Measurements from ENCODE around the gene IL23A. TPM values are rescaled to one million over a fixed set of nuclear protein-coding genes. Genes with fewer than 3 reads are reported as not detected.

Gene IL23A, protein sequence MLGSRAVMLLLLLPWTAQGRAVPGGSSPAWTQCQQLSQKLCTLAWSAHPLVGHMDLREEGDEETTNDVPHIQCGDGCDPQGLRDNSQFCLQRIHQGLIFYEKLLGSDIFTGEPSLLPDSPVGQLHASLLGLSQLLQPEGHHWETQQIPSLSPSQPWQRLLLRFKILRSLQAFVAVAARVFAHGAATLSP
- total RNA-seq (2014; rRNA removed; shearing (Covaris generic); ENCODE audit: low replicate concordance), result not detected in 2 replicates

GRCh38 chr12:56338308-56339157, at the start of gene IL23A:
TSS of gene IL23A (plus strand) at chr12:56338884. CDS start at chr12:56339045, 161 bp downstream.
- DNase-seq, result no peak

DNA sequence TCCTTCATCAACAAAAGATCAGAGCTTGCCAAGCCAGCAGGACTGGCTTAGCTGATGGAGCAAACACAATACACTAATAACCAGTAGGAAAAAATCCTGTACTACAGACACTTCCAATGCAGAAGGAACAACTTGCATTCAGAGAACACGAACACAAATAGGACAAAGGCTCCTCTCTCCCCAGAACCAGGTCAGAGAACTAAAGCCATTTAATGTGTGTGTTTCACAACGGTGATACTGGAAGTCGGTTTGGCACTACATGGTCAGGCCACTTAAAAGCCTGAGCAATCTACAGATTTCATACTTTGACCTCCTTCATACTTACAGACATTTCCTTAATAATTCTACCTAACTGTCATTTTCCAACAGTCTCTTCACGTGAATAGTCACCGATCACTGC, 44.9 kb upstream of the IL23A start:
- Histone ChIP-seq H3K36me3 (peaks cover 76% of the 10 kb centered on the region), H3K27me3 (no peaks in the 10 kb centered on the region)

More at GRCh38 chr12:56338308-56339157, at the start of gene IL23A:
- Histone ChIP-seq H3K9me3 (no peaks in the 10 kb centered on the region), H3K27me3 (no peaks in the 10 kb centered on the region), H3K4me3 (no peak within 1 kb of the TSS), H3K36me3 (peaks cover 2% of the 10 kb centered on the region)

GRCh38 chr12:56296295-56296694, 42.4 kb upstream of the IL23A start:
- Histone ChIP-seq H3K27me3 (no peaks in the 10 kb centered on the region), H3K36me3 (peaks cover 66% of the 10 kb centered on the region), H3K9me3 (no peaks in the 10 kb centered on the region), H3K4me3 (no peak overlapping the region)
- DNase-seq, result no peak

More for the DNA sequence above, 44.9 kb upstream of the IL23A start:
- Histone ChIP-seq H3K4me3 (no peak overlapping the region), H3K9me3 (no peaks in the 10 kb centered on the region)
- no peak for DNase-seq

GRCh38 chr12:56297400-56297799, 41.3 kb upstream of the IL23A start:
- Histone ChIP-seq H3K36me3 (peaks cover 61% of the 10 kb centered on the region), H3K9me3 (no peaks in the 10 kb centered on the region), H3K4me3 (no peak overlapping the region), H3K27me3 (no peaks in the 10 kb centered on the region)
- DNase-seq, result no peak

- peaks cover 56% of the 10 kb centered on the region for H3K36me3 ChIP-seq
- H3K4me3 ChIP-seq, result peak overlapping the region; percentile 94
- no peaks in the 10 kb centered on the region for H3K27me3 ChIP-seq
- H3K9me3 ChIP-seq, result no peaks in the 10 kb centered on the region
- DNase-seq, result no peak
These were observed 39.9 kb upstream of the IL23A start for GRCh38 chr12:56298828-56299227.

DNA sequence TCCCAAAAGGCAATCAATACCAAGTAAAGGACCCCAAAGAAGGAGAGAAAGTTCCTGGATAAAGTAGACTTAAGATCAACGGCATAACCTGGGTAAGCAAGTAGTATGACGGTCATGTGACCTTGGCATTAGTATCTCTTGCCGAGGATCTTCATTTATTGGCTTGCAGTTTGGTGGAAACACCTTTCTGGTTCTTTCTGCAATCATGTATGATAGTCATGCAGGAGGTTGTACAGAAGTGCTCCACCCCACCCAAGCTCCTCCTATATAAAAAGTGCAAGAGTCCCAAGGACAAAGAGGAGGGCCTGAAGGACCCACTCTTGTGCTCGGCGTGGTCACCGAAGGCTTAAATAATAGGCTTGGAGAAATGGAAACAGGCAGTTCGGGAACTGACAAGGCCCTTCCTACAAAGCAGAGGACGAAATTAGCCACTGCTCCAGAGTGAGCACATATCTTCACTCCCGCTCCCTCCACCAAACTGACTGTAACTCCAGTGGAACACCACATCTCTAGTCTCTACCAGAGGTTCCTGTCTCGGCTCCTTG, 39.3 kb upstream of the IL23A start:
- no peaks in the 10 kb centered on the region for H3K9me3 ChIP-seq
- H3K36me3 ChIP-seq, result peaks cover 58% of the 10 kb centered on the region
- no peak for DNase-seq
- H3K27me3 ChIP-seq, result no peaks in the 10 kb centered on the region
- peak overlapping the region; percentile 94 for H3K4me3 ChIP-seq

- Histone ChIP-seq H3K27me3 (no peaks in the 10 kb centered on the region), H3K9me3 (no peaks in the 10 kb centered on the region), H3K36me3 (peaks cover 57% of the 10 kb centered on the region), H3K4me3 (peak within 1 kb of the TSS; percentile 94)
- peak; percentile 99 for DNase-seq
These were observed 38.6 kb upstream of the IL23A start, which contains the start of gene CS for GRCh38 chr12:56299853-56300643. TSS of gene CS (minus strand) at chr12:56300330. CDS start at chr12:56300201, 129 bp downstream.

GRCh38 chr12:56300644-56301464, 37.8 kb upstream of the IL23A start:
- DNase-seq, result no peak
- Histone ChIP-seq H3K9me3 (no peaks in the 10 kb centered on the region), H3K27me3 (no peaks in the 10 kb centered on the region), H3K4me3 (peak overlapping the region; percentile 94), H3K36me3 (peaks cover 52% of the 10 kb centered on the region)

DNA sequence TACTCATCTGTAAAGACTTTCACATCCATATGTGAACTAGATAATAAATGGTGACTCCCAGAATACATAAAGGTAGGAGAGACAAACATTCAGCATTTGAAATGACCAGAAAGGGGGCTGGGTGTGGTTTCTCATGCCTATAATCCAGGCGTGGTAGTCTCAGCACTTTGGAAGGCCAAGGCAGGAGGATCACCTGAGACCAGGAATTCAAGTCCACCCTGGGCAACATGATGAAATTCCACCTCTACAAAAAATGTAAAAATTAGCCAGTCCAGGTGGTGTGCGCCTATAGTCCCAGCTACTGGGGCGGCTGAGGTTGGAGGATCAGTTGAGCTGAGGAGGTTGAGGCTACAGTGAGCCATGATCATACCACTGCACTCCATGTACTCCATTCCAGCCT, 34.4 kb upstream of the IL23A start:
- no peaks in the 10 kb centered on the region for H3K27me3 ChIP-seq
- no peak overlapping the region for H3K4me3 ChIP-seq
- no peaks in the 10 kb centered on the region for H3K9me3 ChIP-seq
- DNase-seq, result no peak
- H3K36me3 ChIP-seq, result peaks cover 45% of the 10 kb centered on the region

DNA sequence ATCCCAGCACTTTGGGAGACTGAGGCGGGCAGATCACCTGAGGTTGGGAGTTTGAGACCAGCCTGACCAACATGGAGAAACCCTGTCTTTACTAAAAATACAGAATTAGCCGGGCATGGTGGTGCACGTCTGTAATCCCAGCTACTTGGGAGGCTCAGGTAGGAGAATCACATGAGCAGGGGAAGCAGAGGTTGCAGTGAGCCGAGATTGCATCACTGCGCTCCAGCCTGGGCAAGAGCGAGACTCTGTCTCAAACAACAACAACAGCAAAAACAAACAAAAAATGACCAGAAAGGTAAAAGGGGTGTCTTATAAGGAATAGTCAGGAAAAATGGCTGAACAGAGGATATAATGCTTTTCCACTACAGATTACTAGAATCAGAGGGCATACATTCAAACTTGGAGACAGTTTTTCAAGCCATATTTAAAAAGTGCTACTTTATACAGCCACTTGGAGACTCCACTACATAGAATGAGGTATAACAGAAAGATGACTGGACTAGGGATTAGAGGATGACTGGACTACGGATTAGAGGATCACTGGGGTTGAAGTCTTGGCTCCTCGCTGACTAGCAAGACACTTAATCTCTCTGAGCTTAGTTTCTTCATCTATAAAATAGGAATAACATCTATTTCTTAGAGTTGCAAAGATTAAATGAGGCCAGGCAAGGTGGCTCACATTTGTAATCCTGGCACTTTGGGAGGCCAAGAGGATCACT, 33.7 kb upstream of the IL23A start:
- DNase-seq, result no peak
- no peaks in the 10 kb centered on the region for H3K27me3 ChIP-seq
- H3K9me3 ChIP-seq, result no peaks in the 10 kb centered on the region
- H3K36me3 ChIP-seq, result peaks cover 45% of the 10 kb centered on the region
- no peak overlapping the region for H3K4me3 ChIP-seq

GRCh38 chr12:56307221-56307965, 31.3 kb upstream of the IL23A start:
- no peak for DNase-seq
- H3K4me3 ChIP-seq, result no peak overlapping the region
- no peaks in the 10 kb centered on the region for H3K9me3 ChIP-seq
- H3K36me3 ChIP-seq, result peaks cover 54% of the 10 kb centered on the region
- no peaks in the 10 kb centered on the region for H3K27me3 ChIP-seq

DNA sequence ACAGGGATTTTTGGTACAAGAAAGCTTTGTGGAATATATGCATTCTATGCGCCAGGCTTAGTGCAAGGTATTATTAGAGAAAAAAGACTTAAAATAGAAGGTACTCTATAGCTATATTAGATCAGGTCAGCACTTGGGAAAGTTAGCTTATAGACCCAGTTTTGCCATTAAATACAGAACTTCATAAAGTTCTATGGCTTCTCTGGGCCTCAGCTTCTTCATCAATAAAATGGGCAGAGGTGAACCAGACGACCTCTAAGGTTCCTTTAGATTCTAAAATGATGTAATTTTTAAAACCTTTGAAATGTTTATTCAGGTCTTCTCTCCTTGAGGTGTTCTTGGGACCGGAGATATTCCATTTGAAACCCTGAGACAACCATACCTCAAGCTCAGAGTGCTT, 30.0 kb upstream of the IL23A start:
- Histone ChIP-seq H3K4me3 (no peak overlapping the region), H3K9me3 (no peaks in the 10 kb centered on the region), H3K36me3 (peaks cover 61% of the 10 kb centered on the region), H3K27me3 (no peaks in the 10 kb centered on the region)
- DNase-seq, result no peak

DNA sequence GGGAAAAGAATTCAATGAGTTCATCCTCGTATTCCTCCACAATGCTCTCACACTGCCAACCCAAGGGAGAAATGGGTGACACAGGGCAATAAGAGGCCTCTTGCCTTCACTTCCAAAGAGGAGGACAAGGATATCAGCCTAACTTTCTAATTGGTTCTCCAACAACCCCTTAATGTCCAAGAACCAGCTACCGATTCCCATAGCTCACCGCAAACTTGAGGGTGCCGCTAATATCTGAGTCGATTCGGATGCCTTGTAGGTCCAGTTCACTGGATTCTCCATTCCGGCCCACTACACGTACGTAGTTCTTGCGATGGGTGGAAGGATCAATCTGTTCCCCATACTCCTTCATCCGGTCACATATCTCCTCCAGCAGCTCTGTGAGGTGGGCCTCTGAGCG, 27.7 kb upstream of the IL23A start:
- no peaks in the 10 kb centered on the region for H3K27me3 ChIP-seq
- no peak overlapping the region for H3K4me3 ChIP-seq
- DNase-seq, result no peak
- peaks cover 62% of the 10 kb centered on the region for H3K36me3 ChIP-seq
- H3K9me3 ChIP-seq, result no peaks in the 10 kb centered on the region

GRCh38 chr12:56315249-56315621, 23.4 kb upstream of the IL23A start:
- Histone ChIP-seq H3K4me3 (peak overlapping the region; percentile 87), H3K9me3 (no peaks in the 10 kb centered on the region), H3K36me3 (peaks cover 36% of the 10 kb centered on the region), H3K27me3 (no peaks in the 10 kb centered on the region)
- no peak for DNase-seq

All from MG63 (cell line).